GM12801 (cell line): ENCODE measurements around the gene ULBP1.

Experiments
- CTCF ChIP-seq: IDR thresholded peaks from one replicate; pipeline ENCODE4 v1.5.1; 2011; ENCODE audit warnings: control low read depth; ENCODE audit not compliant: insufficient read length; ENCODE audit errors: extremely low read depth

The ULBP1 gene

GRCh38 chr6:149922642-149923326, 41.0 kb upstream of the ULBP1 start, which contains the start of gene RAET1G:
TSS of gene RAET1G (minus strand) at chr6:149923121. CDS start at chr6:149923010, 111 bp downstream.
- no peak for TF ChIP-seq CTCF

- no peak for TF ChIP-seq CTCF
Observed at GRCh38 chr6:149923327-149923986, 40.3 kb upstream of the ULBP1 start.

- no peak for TF ChIP-seq CTCF
Observed at GRCh38 chr6:149924206-149924932, 39.4 kb upstream of the ULBP1 start.

GRCh38 chr6:149924933-149925252, 38.9 kb upstream of the ULBP1 start:
- no peak for TF ChIP-seq CTCF

- no peak for TF ChIP-seq CTCF
Observed at GRCh38 chr6:149925253-149925973, 38.3 kb upstream of the ULBP1 start.

- no peak for TF ChIP-seq CTCF
Observed at GRCh38 chr6:149925974-149926777, 37.6 kb upstream of the ULBP1 start.
